Esophagus muscularis mucosa (tissue), 4 donors: ENCODE measurements around the gene REEP6. TPM values are rescaled to one million over a fixed set of nuclear protein-coding genes. Genes with fewer than 3 reads are reported as not detected.
A peak's percentile ranks its signal among the peaks of the same experiment; 100 is the strongest.

ENCODE experiments used
- DNase-seq: peaks from one replicate; pipeline ENCODE4 v3.0.0-alpha.2; 2017; ENCODE audit errors: extremely low spot score
- H3K27ac ChIP-seq, 4 donors: fragments of 200-600 bp; sonication (generic); replicated peaks in 1 of 4; 1 replicate in 3 of 4; 2 replicates in 1 of 4; pipeline ENCODE4 v1.5.1; 2016 to 2019; ENCODE audit warnings: mild to moderate bottlenecking in 1 of 4
- H3K27me3 ChIP-seq, 4 donors: fragments of 200-600 bp; sonication (generic); one replicate each; pipeline versions ENCODE4 v1.5.1 to v1.6.0; 2016 to 2019
- H3K36me3 ChIP-seq, 4 donors: fragments of 200-600 bp; sonication (generic); one replicate each; pipeline ENCODE4 v1.5.1; 2016 to 2019
- H3K4me1 ChIP-seq, 4 donors: fragments of 200-600 bp; sonication (generic); one replicate each; pipeline ENCODE4 v1.5.1; 2016 to 2019
- H3K4me3 ChIP-seq, 4 donors: fragments of 200-600 bp; sonication (generic); 1 replicate in 2 of 4; 2 replicates in 2 of 4; pipeline ENCODE4 v1.5.1; 2016 to 2019; ENCODE audit warnings: mild to moderate bottlenecking in 4 of 4, moderate library complexity in 1 of 4
- H3K9me3 ChIP-seq, 4 donors: fragments of 200-600 bp; sonication (generic); 1 replicate in 3 of 4; 2 replicates in 1 of 4; pipeline ENCODE4 v1.5.1; 2016 to 2019
- CTCF ChIP-seq, 3 experiments: fragments of 200-600 bp in 2 of 3; fragments of 450-650 bp in 1 of 3; sonication (generic) in 2 of 3; IDR thresholded peaks; one replicate each; pipeline ENCODE4 v1.5.1; 2017 to 2019; ENCODE audit warnings: antibody characterized with exemption in 3 of 3, mild to moderate bottlenecking in 2 of 3, moderate library complexity in 1 of 3
- EP300 ChIP-seq: sonication (generic); formaldehyde crosslinking; IDR thresholded peaks from one replicate; pipeline ENCODE4 v1.6.1; 2017; ENCODE audit warnings: antibody characterized with exemption
- POLR2A ChIP-seq: fragments of 450-650 bp; IDR thresholded peaks from one replicate; pipeline ENCODE4 v1.6.1; 2017; ENCODE audit warnings: antibody characterized with exemption, moderate library complexity, mild to moderate bottlenecking, low read depth
- POLR2AphosphoS5 ChIP-seq, 2 donors: sonication (generic); formaldehyde crosslinking; IDR thresholded peaks; one replicate each; pipeline ENCODE4 v1.6.1; 2017; ENCODE audit warnings: antibody characterized with exemption in 2 of 2
- WGBS: methylation state at CpG from one replicate; pipeline ENCODE4 v1.1.5; 2018; 5-methylcytosine and 5-hydroxymethylcytosine counted together
- intact Hi-C: fragments of 100-400 bp; cut with DNase I; formaldehyde crosslinking; loops from one replicate; pipeline ENCODE4 v1.15.1; 2023
- total RNA-seq, 4 donors: library from RNA; depleted of rRNA; stranded (reverse); fragments of >200 nt; gene quantifications; one replicate each; pipeline versions ENCODE4 v1.1.0 to v1.2.1, GENCODE V29; 2016

Gene REEP6
- total RNA-seq, 4 donors from 2014 or later, result 0.23 to 2.3 (median 0.99) TPM; not detected in 1

GRCh38 chr19:1488282-1488601 is 2.7 kb upstream of the REEP6 start:
- 95% methylated on average over 11 of the region's 11 CpGs for WGBS

GRCh38 chr19:1489463-1490310 is 1.3 kb upstream of the REEP6 start:
- intact Hi-C loops, result no loop called here
- H3K4me1 ChIP-seq, result peaks cover 17 to 21% (median 19%) of the 10 kb centered on the region in 4 donors
- H3K36me3 ChIP-seq, result no peaks in the 10 kb centered on the region
- H3K27ac ChIP-seq, result peak overlapping the region; percentile 76 to 85 (median 82)
- no peak for DNase-seq
- peak overlapping the region; percentile 54 to 75 (median 60) for H3K4me3 ChIP-seq
- TF ChIP-seq POLR2A (no peak), EP300 (no peak), POLR2AphosphoS5 (IDR thresholded peaks at IDR 0.05) (no peak), CTCF (IDR thresholded peaks at IDR 0.05) (no peak)
- 44% methylated on average over 19 of the region's 37 CpGs for WGBS
- peaks cover 0 to 18% (median 0%) of the 10 kb centered on the region in 4 donors for H3K27me3 ChIP-seq
- no peaks in the 10 kb centered on the region for H3K9me3 ChIP-seq

More at GRCh38 chr19:1488282-1488601, 2.7 kb upstream of the REEP6 start:
- Histone ChIP-seq H3K4me1 (peaks cover 17 to 21% (median 19%) of the 10 kb centered on the region in 4 donors), H3K9me3 (no peaks in the 10 kb centered on the region), H3K36me3 (no peaks in the 10 kb centered on the region), H3K4me3 (no peak overlapping the region), H3K27me3 (peaks cover 0 to 18% (median 0%) of the 10 kb centered on the region in 4 donors), H3K27ac (no peak overlapping the region)
- intact Hi-C loops, result no loop called here
- no peak for DNase-seq
- TF ChIP-seq POLR2A, result no peak
- no peak for TF ChIP-seq POLR2AphosphoS5 (IDR thresholded peaks at IDR 0.05)
- TF ChIP-seq CTCF (IDR thresholded peaks at IDR 0.05), result no peak
- no peak for TF ChIP-seq EP300

- Histone ChIP-seq H3K27ac (peak within 1 kb of the TSS; percentile 76 to 85 (median 82)), H3K27me3 (peaks cover 0 to 20% (median 0%) of the 10 kb centered on the region in 4 donors), H3K9me3 (no peaks in the 10 kb centered on the region), H3K36me3 (no peaks in the 10 kb centered on the region), H3K4me3 (peak within 1 kb of the TSS; percentile 56 to 75 (median 60)), H3K4me1 (peaks cover 17 to 21% (median 19%) of the 10 kb centered on the region in 4 donors)
- peak; percentile 100 for DNase-seq
- WGBS, result under 1% methylated on average over 30 of the region's 74 CpGs
- TF ChIP-seq CTCF (IDR thresholded peaks at IDR 0.05), result peak in 1 of 3 experiments; percentile 34
- TF ChIP-seq EP300, result no peak
- TF ChIP-seq POLR2A, result no peak
- peak; percentile 54 to 78 for TF ChIP-seq POLR2AphosphoS5 (IDR thresholded peaks at IDR 0.05)
- intact Hi-C loops, result no loop called here
Observed at GRCh38 chr19:1490311-1491113, 469 bp upstream of the REEP6 start, which contains the start of gene PCSK4. PCSK4 (minus strand) TSS chr19:1490350; CDS start chr19:1490346, 4 bp downstream.

GRCh38 chr19:1491849-1492170 is 829 bp downstream of the REEP6 start:
- Histone ChIP-seq H3K4me1 (peaks cover 17 to 21% (median 19%) of the 10 kb centered on the region in 4 donors), H3K27ac (no peak overlapping the region), H3K36me3 (no peaks in the 10 kb centered on the region), H3K27me3 (peaks cover 0 to 33% (median 0%) of the 10 kb centered on the region in 4 donors), H3K9me3 (no peaks in the 10 kb centered on the region), H3K4me3 (peak overlapping the region in 3 of 4 donors; percentile 54 to 75 (median 58))
- 55% methylated on average over 12 of the region's 12 CpGs for WGBS
- intact Hi-C loops, result no loop called here
- TF ChIP-seq POLR2A (no peak), POLR2AphosphoS5 (IDR thresholded peaks at IDR 0.05) (no peak), EP300 (no peak), CTCF (IDR thresholded peaks at IDR 0.05) (no peak)
- DNase-seq, result no peak
